Adipocyte (in vitro differentiated cells): ENCODE measurements around the gene HRCT1.

Source experiments
- DNase-seq: peaks from one replicate; pipeline ENCODE4 v3.0.0-alpha.2; 2015; ENCODE audit warnings: low read depth
- H3K27me3 ChIP-seq: replicated peaks from 2 replicates; pipeline ENCODE4 v1.7.0; 2013; ENCODE audit warnings: mild to moderate bottlenecking, low read length, moderate library complexity; ENCODE audit not compliant: control insufficient read depth, insufficient read depth
- H3K36me3 ChIP-seq: 2 replicates; pipeline ENCODE4 v1.7.0; 2013; ENCODE audit warnings: low read length, mild to moderate bottlenecking, moderate library complexity; ENCODE audit not compliant: control insufficient read depth, insufficient read depth, severe bottlenecking
- H3K4me1 ChIP-seq: 2 replicates; pipeline ENCODE4 v1.7.0; 2013; ENCODE audit warnings: mild to moderate bottlenecking, low read length, moderate library complexity; ENCODE audit not compliant: control insufficient read depth, insufficient read depth
- H3K4me3 ChIP-seq: 2 replicates; pipeline ENCODE4 v1.7.0; 2013; ENCODE audit warnings: mild to moderate bottlenecking, low read length, moderate library complexity
- H3K9ac ChIP-seq: 2 replicates; pipeline ENCODE4 v1.7.0; 2013; ENCODE audit warnings: mild to moderate bottlenecking, low read length, moderate library complexity
- H3K9me3 ChIP-seq: 2 replicates; pipeline ENCODE4 v1.7.0; 2013; ENCODE audit warnings: mild to moderate bottlenecking, low read length, moderate library complexity; ENCODE audit not compliant: control insufficient read depth

Gene HRCT1

DNA sequence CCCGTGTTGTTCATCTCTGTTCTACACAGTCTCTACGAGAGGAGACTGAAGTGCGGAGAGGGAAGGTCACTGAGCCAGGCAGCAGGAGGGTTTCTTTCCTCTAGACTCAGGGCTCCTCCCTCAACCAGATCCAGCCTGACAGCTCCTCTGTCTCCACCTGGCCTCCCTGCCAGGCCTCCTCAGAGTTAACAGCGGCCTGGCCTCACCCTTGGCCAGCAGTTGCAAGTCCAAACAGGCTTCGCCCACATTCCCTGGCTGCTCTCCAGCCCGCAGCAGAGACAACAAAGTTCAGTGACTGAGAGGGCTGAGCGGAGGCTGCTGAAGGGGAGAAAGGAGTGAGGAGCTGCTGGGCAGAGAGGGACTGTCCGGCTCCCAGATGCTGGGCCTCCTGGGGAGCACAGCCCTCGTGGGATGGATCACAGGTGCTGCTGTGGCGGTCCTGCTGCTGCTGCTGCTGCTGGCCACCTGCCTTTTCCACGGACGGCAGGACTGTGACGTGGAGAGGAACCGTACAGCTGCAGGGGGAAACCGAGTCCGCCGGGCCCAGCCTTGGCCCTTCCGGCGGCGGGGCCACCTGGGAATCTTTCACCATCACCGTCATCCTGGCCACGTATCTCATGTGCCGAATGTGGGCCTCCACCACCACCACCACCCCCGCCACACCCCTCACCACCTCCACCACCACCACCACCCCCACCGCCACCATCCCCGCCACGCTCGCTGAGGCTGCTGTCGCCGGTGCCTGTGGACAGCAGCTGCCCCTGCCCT lies at the start of gene HRCT1:
HRCT1 (plus strand) TSS at position 291 of the 768 bp plus-strand sequence; CDS start at position 377, 86 bp downstream.
- Histone ChIP-seq H3K4me3 (peak within 1 kb of the TSS; percentile 79), H3K27me3 (no peaks in the 10 kb centered on the region), H3K36me3 (no peaks in the 10 kb centered on the region), H3K9ac (peak within 1 kb of the TSS; percentile 100), H3K9me3 (no peaks in the 10 kb centered on the region), H3K4me1 (peaks cover 65% of the 10 kb centered on the region)
- DNase-seq: peak; percentile 96

GRCh38 chr9:35856206-35856605 lies 49.8 kb upstream of the HRCT1 start:
- Histone ChIP-seq H3K36me3 (no peaks in the 10 kb centered on the region), H3K27me3 (peaks cover 11% of the 10 kb centered on the region), H3K9ac (no peak overlapping the region), H3K9me3 (no peaks in the 10 kb centered on the region), H3K4me1 (no peaks in the 10 kb centered on the region), H3K4me3 (no peak overlapping the region)
- no peak for DNase-seq

DNA sequence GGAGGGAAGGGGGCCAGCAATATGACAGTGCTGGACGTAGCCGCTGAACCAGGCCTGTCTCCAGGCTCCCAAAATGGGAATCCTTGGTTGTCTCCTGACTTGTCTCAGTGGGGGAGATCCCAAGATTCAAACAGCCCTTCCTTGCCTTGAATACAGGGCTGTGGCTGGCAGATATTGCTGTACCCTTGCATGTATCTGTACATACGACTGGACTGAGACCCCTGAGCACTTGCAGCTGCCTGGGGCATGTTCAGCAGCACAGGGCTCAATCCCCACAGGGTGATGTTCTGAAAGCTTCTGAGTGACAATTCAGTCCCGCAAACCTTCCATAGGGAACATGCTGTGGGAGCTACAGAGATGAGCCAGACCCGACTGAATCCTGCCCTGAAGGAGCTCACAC lies 49.1 kb upstream of the HRCT1 start:
- DNase-seq: no peak
- Histone ChIP-seq H3K27me3 (peaks cover 18% of the 10 kb centered on the region), H3K9me3 (no peaks in the 10 kb centered on the region), H3K9ac (no peak overlapping the region), H3K36me3 (no peaks in the 10 kb centered on the region), H3K4me1 (no peaks in the 10 kb centered on the region), H3K4me3 (no peak overlapping the region)

- no peak for DNase-seq
- Histone ChIP-seq H3K4me1 (no peaks in the 10 kb centered on the region), H3K36me3 (no peaks in the 10 kb centered on the region), H3K27me3 (peaks cover 34% of the 10 kb centered on the region), H3K9ac (no peak overlapping the region), H3K9me3 (no peaks in the 10 kb centered on the region), H3K4me3 (no peak overlapping the region)
Observed at GRCh38 chr9:35858458-35858857, 47.5 kb upstream of the HRCT1 start.

GRCh38 chr9:35859310-35859989 lies 46.6 kb upstream of the HRCT1 start:
- H3K27me3 ChIP-seq: peaks cover 42% of the 10 kb centered on the region
- no peak overlapping the region for H3K9ac ChIP-seq
- no peak overlapping the region for H3K4me3 ChIP-seq
- H3K36me3 ChIP-seq: no peaks in the 10 kb centered on the region
- no peaks in the 10 kb centered on the region for H3K9me3 ChIP-seq
- DNase-seq: peak; percentile 9
- H3K4me1 ChIP-seq: no peaks in the 10 kb centered on the region

DNA sequence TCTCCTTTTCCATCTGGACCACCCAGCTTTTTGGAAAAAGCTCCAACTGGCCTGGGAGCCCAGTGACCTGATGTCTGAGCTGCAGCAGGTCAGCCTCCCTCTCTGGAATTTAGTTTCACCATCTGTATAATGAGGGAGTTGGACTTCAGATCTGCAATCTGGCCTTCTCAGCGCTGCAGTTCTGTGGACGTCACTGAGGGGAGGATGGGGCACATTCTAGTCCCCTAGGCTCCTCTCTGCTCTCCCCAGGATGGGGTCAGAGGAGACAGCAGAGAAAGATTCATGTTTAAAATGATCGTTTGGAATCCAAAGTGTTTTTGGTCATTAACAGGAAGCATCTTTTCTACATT lies 46.0 kb upstream of the HRCT1 start:
- DNase-seq: no peak
- Histone ChIP-seq H3K36me3 (no peaks in the 10 kb centered on the region), H3K9me3 (no peaks in the 10 kb centered on the region), H3K9ac (no peak overlapping the region), H3K4me1 (no peaks in the 10 kb centered on the region), H3K4me3 (no peak overlapping the region), H3K27me3 (peaks cover 44% of the 10 kb centered on the region)

- Histone ChIP-seq H3K9ac (no peak overlapping the region), H3K27me3 (peaks cover 44% of the 10 kb centered on the region), H3K4me3 (no peak overlapping the region), H3K9me3 (no peaks in the 10 kb centered on the region), H3K36me3 (no peaks in the 10 kb centered on the region), H3K4me1 (no peaks in the 10 kb centered on the region)
- DNase-seq: no peak
Observed at GRCh38 chr9:35861161-35861897, 44.7 kb upstream of the HRCT1 start.

- Histone ChIP-seq H3K9ac (no peak overlapping the region), H3K9me3 (no peaks in the 10 kb centered on the region), H3K27me3 (peaks cover 44% of the 10 kb centered on the region), H3K4me3 (no peak overlapping the region), H3K36me3 (no peaks in the 10 kb centered on the region), H3K4me1 (no peaks in the 10 kb centered on the region)
- DNase-seq: no peak
Observed at GRCh38 chr9:35862328-35862727, 43.7 kb upstream of the HRCT1 start.

GRCh38 chr9:35863583-35863982 lies 42.4 kb upstream of the HRCT1 start:
- Histone ChIP-seq H3K36me3 (no peaks in the 10 kb centered on the region), H3K9me3 (no peaks in the 10 kb centered on the region), H3K4me1 (no peaks in the 10 kb centered on the region), H3K9ac (no peak overlapping the region), H3K27me3 (peaks cover 44% of the 10 kb centered on the region), H3K4me3 (no peak overlapping the region)
- no peak for DNase-seq

DNA sequence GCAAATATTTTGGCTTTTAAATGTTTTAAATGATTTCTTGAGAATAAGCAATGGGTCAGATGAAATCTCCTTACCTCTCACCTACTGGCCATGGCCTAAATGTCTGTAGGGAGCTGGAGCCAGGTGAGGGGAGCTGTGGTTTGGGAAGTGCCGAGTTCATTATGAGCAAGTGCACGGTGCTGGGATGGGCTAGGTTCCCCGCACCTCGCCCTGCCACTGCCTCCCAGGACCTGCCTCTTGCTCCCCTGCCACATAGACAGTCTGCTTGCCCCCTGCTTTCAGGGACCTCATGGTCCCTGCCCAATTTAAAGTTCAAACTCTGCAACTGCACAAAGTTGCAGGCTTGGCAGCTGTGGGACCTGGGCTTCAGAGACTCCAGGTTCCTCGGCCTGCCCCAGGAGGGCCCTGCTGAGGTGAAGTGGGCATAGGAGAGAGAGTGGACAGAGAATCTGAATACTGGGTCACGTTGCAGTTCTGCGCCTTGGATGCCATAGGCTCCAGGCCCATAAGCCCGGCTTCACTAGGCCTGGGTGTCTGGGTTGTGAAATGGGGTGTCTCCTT lies 41.2 kb upstream of the HRCT1 start:
- DNase-seq: no peak
- Histone ChIP-seq H3K27me3 (peaks cover 44% of the 10 kb centered on the region), H3K36me3 (no peaks in the 10 kb centered on the region), H3K9me3 (no peaks in the 10 kb centered on the region), H3K9ac (no peak overlapping the region), H3K4me3 (no peak overlapping the region), H3K4me1 (no peaks in the 10 kb centered on the region)

GRCh38 chr9:35867538-35867937 lies 38.5 kb upstream of the HRCT1 start:
- H3K9ac ChIP-seq: no peak overlapping the region

More at GRCh38 chr9:35867538-35867937, 38.5 kb upstream of the HRCT1 start:
- Histone ChIP-seq H3K4me3 (no peak overlapping the region), H3K9me3 (no peaks in the 10 kb centered on the region), H3K4me1 (no peaks in the 10 kb centered on the region), H3K36me3 (no peaks in the 10 kb centered on the region), H3K27me3 (peaks cover 20% of the 10 kb centered on the region)
- no peak for DNase-seq
